Right atrium auricular region (tissue), 2 donors: ENCODE data around the gene ITPK1. TPM values are rescaled to one million over a fixed set of nuclear protein-coding genes. Genes with fewer than 3 reads are reported as not detected.
A peak's percentile ranks its signal among the peaks of the same experiment; 100 is the strongest.

ENCODE experiments used
- DNase-seq: peaks from one replicate; pipeline ENCODE4 v3.0.0-alpha.2; 2019; ENCODE audit warnings: low spot score
- H3K27ac ChIP-seq, 2 donors: fragments of 200-600 bp; sonication (generic); 1 replicate in 1 of 2; 2 replicates in 1 of 2; pipeline ENCODE4 v1.5.1; 2016 to 2019
- H3K27me3 ChIP-seq, 2 donors: fragments of 200-600 bp; sonication (generic); one replicate each; pipeline versions ENCODE4 v1.5.1 to v1.6.0; 2017 to 2019
- H3K36me3 ChIP-seq: fragments of 200-600 bp; sonication (generic); one replicate; pipeline ENCODE4 v1.5.1; 2016
- H3K4me1 ChIP-seq, 2 donors: fragments of 200-600 bp; sonication (generic); one replicate each; pipeline versions ENCODE4 v1.5.1 to v1.6.0; 2017 to 2019
- H3K4me3 ChIP-seq, 2 donors: fragments of 200-600 bp; sonication (generic); 1 replicate in 1 of 2; 2 replicates in 1 of 2; pipeline ENCODE4 v1.5.1; 2017 to 2019; ENCODE audit warnings: mild to moderate bottlenecking in 1 of 2, moderate library complexity in 1 of 2
- H3K9me3 ChIP-seq, 2 donors: fragments of 200-600 bp; sonication (generic); one replicate each; pipeline ENCODE4 v1.5.1; 2019
- CTCF ChIP-seq, 2 donors: fragments of 200-600 bp; sonication (generic); IDR thresholded peaks; one replicate each; pipeline ENCODE4 v1.5.1; 2019; ENCODE audit warnings: antibody characterized with exemption in 2 of 2
- total RNA-seq, 2 donors: library from RNA; depleted of rRNA; stranded (reverse); fragments of >200 nt; gene quantifications; one replicate each; pipeline ENCODE4 v1.1.0, GENCODE V29; 2016

The ITPK1 gene
- total RNA-seq, 2 donors from 2014 or later: 58.3 to 76.0 TPM

GRCh38 chr14:92991536-92991935 lies 124.2 kb downstream of the ITPK1 start:
- Histone ChIP-seq H3K27ac (peak overlapping the region in 1 of 2 donors; percentile 80), H3K9me3 (no peaks in the 10 kb centered on the region), H3K36me3 (no peaks in the 10 kb centered on the region), H3K27me3 (no peaks in the 10 kb centered on the region), H3K4me1 (peaks cover 0 to 59% of the 10 kb centered on the region in 2 donors), H3K4me3 (no peak overlapping the region)
- no peak for TF ChIP-seq CTCF (IDR thresholded peaks at IDR 0.05)
- no peak for DNase-seq

- H3K27me3 ChIP-seq: no peaks in the 10 kb centered on the region
- H3K36me3 ChIP-seq: no peaks in the 10 kb centered on the region
- DNase-seq: no peak
- peak overlapping the region in 1 of 2 donors; percentile 80 for H3K27ac ChIP-seq
- H3K4me3 ChIP-seq: no peak overlapping the region
- H3K4me1 ChIP-seq: peaks cover 0 to 64% of the 10 kb centered on the region in 2 donors
- no peak for TF ChIP-seq CTCF (IDR thresholded peaks at IDR 0.05)
- H3K9me3 ChIP-seq: no peaks in the 10 kb centered on the region
Measured at GRCh38 chr14:92990456-92991430, 125.0 kb downstream of the ITPK1 start.

GRCh38 chr14:92988786-92989755 lies 126.7 kb downstream of the ITPK1 start:
- Histone ChIP-seq H3K4me3 (no peak overlapping the region), H3K4me1 (peaks cover 0 to 72% of the 10 kb centered on the region in 2 donors), H3K27me3 (no peaks in the 10 kb centered on the region), H3K9me3 (no peaks in the 10 kb centered on the region), H3K27ac (peak overlapping the region in 1 of 2 donors; percentile 76), H3K36me3 (no peaks in the 10 kb centered on the region)
- DNase-seq: no peak
- no peak for TF ChIP-seq CTCF (IDR thresholded peaks at IDR 0.05)

- H3K27me3 ChIP-seq: no peaks in the 10 kb centered on the region
- H3K36me3 ChIP-seq: no peaks in the 10 kb centered on the region
- no peak overlapping the region for H3K4me3 ChIP-seq
- peak overlapping the region; percentile 76 to 79 for H3K27ac ChIP-seq
- DNase-seq: no peak
- no peaks in the 10 kb centered on the region for H3K9me3 ChIP-seq
- peaks cover 0 to 63% of the 10 kb centered on the region in 2 donors for H3K4me1 ChIP-seq
- no peak for TF ChIP-seq CTCF (IDR thresholded peaks at IDR 0.05)
Measured at GRCh38 chr14:92987713-92988510, 127.8 kb downstream of the ITPK1 start.

GRCh38 chr14:92987148-92987570 lies 128.6 kb downstream of the ITPK1 start:
- no peak for DNase-seq
- Histone ChIP-seq H3K9me3 (no peaks in the 10 kb centered on the region), H3K27me3 (no peaks in the 10 kb centered on the region), H3K27ac (peak overlapping the region; percentile 76 to 79), H3K4me3 (no peak overlapping the region), H3K4me1 (peaks cover 0 to 56% of the 10 kb centered on the region in 2 donors), H3K36me3 (no peaks in the 10 kb centered on the region)
- TF ChIP-seq CTCF (IDR thresholded peaks at IDR 0.05): no peak
